ENCODE data around the gene PDZRN4. TPM values are rescaled to one million over a fixed set of nuclear protein-coding genes. Genes with fewer than 3 reads are reported as not detected.

PDZRN4 gene
- total and polyA plus RNA-seq, 2 experiments from 2014 or later: 0.90 TPM; not detected in 1

- Histone ChIP-seq H3K4me3 (no peak overlapping the region), H3K36me3 (ENCODE audit: insufficient read depth) (no peaks in the 10 kb centered on the region), H2AFZ (no peak overlapping the region), H3K9me2 (ENCODE audit: insufficient read depth) (no peaks in the 10 kb centered on the region), H3K4me2 (no peak overlapping the region), H3K4me1 (ENCODE audit: insufficient read depth) (peaks cover 15% of the 10 kb centered on the region), H3K27ac (ENCODE audit: low read depth) (no peak overlapping the region), H4K20me1 (replicated peaks; ENCODE audit: insufficient read depth) (no peaks in the 10 kb centered on the region), H3K27me3 (ENCODE audit: insufficient read depth) (no peaks in the 10 kb centered on the region), H3K79me2 (replicated peaks; ENCODE audit: insufficient read depth) (no peaks in the 10 kb centered on the region), H3F3A (replicated peaks; ENCODE audit: low read depth) (no peaks in the 10 kb centered on the region)
- TF ChIP-seq ZNF331 (CRISPR knock-in tag; IDR thresholded peaks at IDR 0.05; ENCODE audit: low read depth) (no peak), EZH2phosphoT487 (IDR thresholded peaks at IDR 0.05; ENCODE audit: unreplicated experiment) (no peak), JUNB (IDR thresholded peaks at IDR 0.05; ENCODE audit: unreplicated experiment) (no peak), EZH2 (IDR thresholded peaks at IDR 0.05; ENCODE audit: low read depth, unreplicated experiment) (no peak), CREB1 (CRISPR knock-in tag; IDR thresholded peaks at IDR 0.05; ENCODE audit: low read depth) (no peak)
- no peak overlapping the region for H3K4me3 Mint-ChIP-seq
- ATAC-seq (no peak), DNase-seq (ENCODE audit: low spot score) (no peak)
- H3K9me3 Mint-ChIP-seq: no peaks in the 10 kb centered on the region
- H3K27ac Mint-ChIP-seq: no peak overlapping the region
- H3K36me3 Mint-ChIP-seq (ENCODE audit: low read depth): no peaks in the 10 kb centered on the region
- H3K4me1 Mint-ChIP-seq: peaks cover 24% of the 10 kb centered on the region
- no peaks in the 10 kb centered on the region for H3K27me3 Mint-ChIP-seq (ENCODE audit: insufficient read depth, low read depth, poor library complexity)
Observed at GRCh38 chr12:41225179-41225578, 37.1 kb downstream of the PDZRN4 start.

- ATAC-seq (no peak), DNase-seq (ENCODE audit: low spot score) (no peak)
- H3K27ac Mint-ChIP-seq: no peak overlapping the region
- H3K27me3 Mint-ChIP-seq (ENCODE audit: insufficient read depth, low read depth, poor library complexity): no peaks in the 10 kb centered on the region
- Histone ChIP-seq H3K27me3 (ENCODE audit: insufficient read depth) (no peaks in the 10 kb centered on the region), H3K36me3 (ENCODE audit: insufficient read depth) (no peaks in the 10 kb centered on the region), H3K27ac (ENCODE audit: low read depth) (no peak overlapping the region), H3K4me1 (ENCODE audit: insufficient read depth) (peaks cover 15% of the 10 kb centered on the region), H3K4me2 (no peak overlapping the region), H4K20me1 (replicated peaks; ENCODE audit: insufficient read depth) (no peaks in the 10 kb centered on the region), H3K4me3 (no peak overlapping the region), H3K9me2 (ENCODE audit: insufficient read depth) (no peaks in the 10 kb centered on the region), H2AFZ (no peak overlapping the region), H3F3A (replicated peaks; ENCODE audit: low read depth) (no peaks in the 10 kb centered on the region), H3K79me2 (replicated peaks; ENCODE audit: insufficient read depth) (no peaks in the 10 kb centered on the region)
- peaks cover 20% of the 10 kb centered on the region for H3K4me1 Mint-ChIP-seq
- 0 out of 3 replicates have a peak, but pooled peaks cover 4% of the 10 kb centered on the region for H3K9me3 Mint-ChIP-seq
- no peak overlapping the region for H3K4me3 Mint-ChIP-seq
- no peaks in the 10 kb centered on the region for H3K36me3 Mint-ChIP-seq (ENCODE audit: low read depth)
- TF ChIP-seq, protein P1, sequence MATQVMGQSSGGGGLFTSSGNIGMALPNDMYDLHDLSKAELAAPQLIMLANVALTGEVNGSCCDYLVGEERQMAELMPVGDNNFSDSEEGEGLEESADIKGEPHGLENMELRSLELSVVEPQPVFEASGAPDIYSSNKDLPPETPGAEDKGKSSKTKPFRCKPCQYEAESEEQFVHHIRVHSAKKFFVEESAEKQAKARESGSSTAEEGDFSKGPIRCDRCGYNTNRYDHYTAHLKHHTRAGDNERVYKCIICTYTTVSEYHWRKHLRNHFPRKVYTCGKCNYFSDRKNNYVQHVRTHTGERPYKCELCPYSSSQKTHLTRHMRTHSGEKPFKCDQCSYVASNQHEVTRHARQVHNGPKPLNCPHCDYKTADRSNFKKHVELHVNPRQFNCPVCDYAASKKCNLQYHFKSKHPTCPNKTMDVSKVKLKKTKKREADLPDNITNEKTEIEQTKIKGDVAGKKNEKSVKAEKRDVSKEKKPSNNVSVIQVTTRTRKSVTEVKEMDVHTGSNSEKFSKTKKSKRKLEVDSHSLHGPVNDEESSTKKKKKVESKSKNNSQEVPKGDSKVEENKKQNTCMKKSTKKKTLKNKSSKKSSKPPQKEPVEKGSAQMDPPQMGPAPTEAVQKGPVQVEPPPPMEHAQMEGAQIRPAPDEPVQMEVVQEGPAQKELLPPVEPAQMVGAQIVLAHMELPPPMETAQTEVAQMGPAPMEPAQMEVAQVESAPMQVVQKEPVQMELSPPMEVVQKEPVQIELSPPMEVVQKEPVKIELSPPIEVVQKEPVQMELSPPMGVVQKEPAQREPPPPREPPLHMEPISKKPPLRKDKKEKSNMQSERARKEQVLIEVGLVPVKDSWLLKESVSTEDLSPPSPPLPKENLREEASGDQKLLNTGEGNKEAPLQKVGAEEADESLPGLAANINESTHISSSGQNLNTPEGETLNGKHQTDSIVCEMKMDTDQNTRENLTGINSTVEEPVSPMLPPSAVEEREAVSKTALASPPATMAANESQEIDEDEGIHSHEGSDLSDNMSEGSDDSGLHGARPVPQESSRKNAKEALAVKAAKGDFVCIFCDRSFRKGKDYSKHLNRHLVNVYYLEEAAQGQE (IDR thresholded peaks at IDR 0.05; ENCODE audit: unreplicated experiment): no peak
- no peak for TF ChIP-seq NANOG (IDR thresholded peaks at IDR 0.05; ENCODE audit: borderline replicate concordance)
- no peak for TF ChIP-seq JUNB (IDR thresholded peaks at IDR 0.05; ENCODE audit: unreplicated experiment)
- TF ChIP-seq EZH2 (IDR thresholded peaks at IDR 0.05; ENCODE audit: low read depth, unreplicated experiment): no peak
- TF ChIP-seq CREB1 (CRISPR knock-in tag; IDR thresholded peaks at IDR 0.05; ENCODE audit: low read depth): no peak
- TF ChIP-seq EZH2phosphoT487 (IDR thresholded peaks at IDR 0.05; ENCODE audit: unreplicated experiment): no peak
- TF ChIP-seq, protein P2, sequence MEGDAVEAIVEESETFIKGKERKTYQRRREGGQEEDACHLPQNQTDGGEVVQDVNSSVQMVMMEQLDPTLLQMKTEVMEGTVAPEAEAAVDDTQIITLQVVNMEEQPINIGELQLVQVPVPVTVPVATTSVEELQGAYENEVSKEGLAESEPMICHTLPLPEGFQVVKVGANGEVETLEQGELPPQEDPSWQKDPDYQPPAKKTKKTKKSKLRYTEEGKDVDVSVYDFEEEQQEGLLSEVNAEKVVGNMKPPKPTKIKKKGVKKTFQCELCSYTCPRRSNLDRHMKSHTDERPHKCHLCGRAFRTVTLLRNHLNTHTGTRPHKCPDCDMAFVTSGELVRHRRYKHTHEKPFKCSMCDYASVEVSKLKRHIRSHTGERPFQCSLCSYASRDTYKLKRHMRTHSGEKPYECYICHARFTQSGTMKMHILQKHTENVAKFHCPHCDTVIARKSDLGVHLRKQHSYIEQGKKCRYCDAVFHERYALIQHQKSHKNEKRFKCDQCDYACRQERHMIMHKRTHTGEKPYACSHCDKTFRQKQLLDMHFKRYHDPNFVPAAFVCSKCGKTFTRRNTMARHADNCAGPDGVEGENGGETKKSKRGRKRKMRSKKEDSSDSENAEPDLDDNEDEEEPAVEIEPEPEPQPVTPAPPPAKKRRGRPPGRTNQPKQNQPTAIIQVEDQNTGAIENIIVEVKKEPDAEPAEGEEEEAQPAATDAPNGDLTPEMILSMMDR (conservative IDR thresholded peaks at IDR 0.05; ENCODE audit: low read depth in 2 of 2): no peak
- TF ChIP-seq ZNF331 (CRISPR knock-in tag; IDR thresholded peaks at IDR 0.05; ENCODE audit: low read depth): no peak
- no peak for TF ChIP-seq STAT1 (IDR thresholded peaks at IDR 0.05; ENCODE audit: unreplicated experiment)
Observed at GRCh38 chr12:41228066-41228820, 40.1 kb downstream of the PDZRN4 start.
